Activated CD8-positive, alpha-beta memory T cell treated with anti-CD3 and anti-CD28 coated beads, Interleukin-2, amount 10 ng/mL, durations not matched to agents 7 days and 5 days (primary cell): ENCODE data around the gene STARD10. TPM values are rescaled to one million over a fixed set of nuclear protein-coding genes. Genes with fewer than 3 reads are reported as not detected.

Experiments used
- ATAC-seq: fragments of 150-1000 bp; cut with Tn5 transposase; one replicate; pipeline ENCODE4 v1.10.0; 2021; ENCODE audit warnings: moderate library complexity
- CTCF ChIA-PET: fragments of 350-600 bp; sonication (Branson Sonifier 250); formaldehyde crosslinking; loops from one replicate; lab custom pipeline; 2021; ENCODE audit warnings: antibody characterized with exemption; lab: Charles Lee
- DNase-seq: peaks from one replicate; pipeline ENCODE4 v3.0.0-alpha.2; 2020
- H3K27ac Mint-ChIP-seq: one replicate; pipeline ENCODE4 v1.8.0; 2021; ENCODE audit warnings: mild to moderate bottlenecking, mixed read lengths
- H3K27me3 Mint-ChIP-seq: one replicate; pipeline ENCODE4 v1.8.0; 2021; ENCODE audit warnings: mixed read lengths
- H3K36me3 Mint-ChIP-seq: one replicate; pipeline ENCODE4 v1.8.0; 2021; ENCODE audit warnings: mild to moderate bottlenecking, mixed read lengths
- H3K4me1 Mint-ChIP-seq: one replicate; pipeline ENCODE4 v1.8.0; 2021; ENCODE audit warnings: mixed read lengths
- H3K4me3 Mint-ChIP-seq: one replicate; pipeline ENCODE4 v1.8.0; 2021; ENCODE audit warnings: mild to moderate bottlenecking, moderate library complexity, mixed read lengths
- H3K9me3 Mint-ChIP-seq: one replicate; pipeline ENCODE4 v1.8.0; 2022; ENCODE audit warnings: low read depth, mixed read lengths
- total RNA-seq, 2 experiments: library from RNA; stranded (reverse); gene quantifications; one replicate each; pipeline ENCODE4 v1.2.3, GENCODE V29; 2021

The STARD10 gene, protein sequence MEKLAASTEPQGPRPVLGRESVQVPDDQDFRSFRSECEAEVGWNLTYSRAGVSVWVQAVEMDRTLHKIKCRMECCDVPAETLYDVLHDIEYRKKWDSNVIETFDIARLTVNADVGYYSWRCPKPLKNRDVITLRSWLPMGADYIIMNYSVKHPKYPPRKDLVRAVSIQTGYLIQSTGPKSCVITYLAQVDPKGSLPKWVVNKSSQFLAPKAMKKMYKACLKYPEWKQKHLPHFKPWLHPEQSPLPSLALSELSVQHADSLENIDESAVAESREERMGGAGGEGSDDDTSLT
- total RNA-seq = 10 to 100 TPM in 1 of 2 experiments, 1 to 10 TPM in 1; 8.4 to 18.4 TPM

DNA sequence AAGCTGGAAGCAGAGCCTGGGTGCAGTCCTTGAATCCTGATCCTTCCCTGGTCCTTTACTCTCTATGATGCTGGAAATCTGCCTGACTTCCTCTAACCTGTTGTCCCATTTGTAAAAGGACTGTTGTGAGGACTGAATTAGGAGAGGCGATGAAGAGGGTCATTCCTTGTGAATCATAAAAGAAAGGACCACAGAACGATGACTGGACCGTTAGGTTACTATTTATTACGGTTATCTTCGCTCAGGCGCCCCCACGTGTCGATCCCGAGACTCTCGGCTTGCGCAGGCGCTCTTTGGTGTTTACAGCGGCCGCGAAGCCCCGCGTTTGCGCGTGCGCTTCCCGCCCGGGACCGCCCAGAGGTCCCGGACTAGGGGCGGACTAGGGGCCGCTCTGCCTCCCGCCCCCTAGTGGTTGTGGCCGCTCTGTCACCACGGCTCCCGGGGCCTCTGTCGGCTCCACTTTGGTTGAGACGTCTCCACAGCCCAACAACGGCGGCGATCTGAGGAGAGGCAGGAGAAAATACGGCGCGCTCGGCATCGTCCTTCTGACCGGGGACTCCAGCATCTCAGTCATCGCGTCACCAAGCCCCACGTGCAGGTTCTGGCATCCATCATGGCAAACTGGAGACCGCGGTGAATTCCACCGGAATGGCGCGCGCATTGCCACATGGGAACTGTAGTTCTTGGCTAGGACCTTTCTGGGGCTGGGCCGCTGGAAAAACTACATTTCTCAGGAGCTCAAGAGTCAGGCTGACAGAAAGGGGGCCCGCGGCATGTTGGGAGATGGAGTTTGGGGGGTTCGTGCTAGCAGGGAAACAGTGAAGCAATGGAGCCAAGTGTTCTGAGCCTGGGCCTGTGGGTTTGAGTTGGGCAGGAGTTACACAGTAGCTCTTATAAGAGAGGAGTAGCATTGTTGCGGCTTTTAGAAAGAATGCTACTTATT lies at the start of gene STARD10:
Gene STARD10 (minus strand): TSS at position 623 of the 943 bp plus-strand sequence. CDS start 12,866 bp downstream, outside the sequence.
- Mint-ChIP-seq H3K27ac (peak within 1 kb of the TSS; percentile 98), H3K27me3 (no peaks in the 10 kb centered on the region), H3K36me3 (no peaks in the 10 kb centered on the region), H3K4me1 (peaks cover 24% of the 10 kb centered on the region), H3K4me3 (peak within 1 kb of the TSS; percentile 87), H3K9me3 (no peaks in the 10 kb centered on the region)
- CTCF ChIA-PET = interaction anchor here (0.6 to 4.7 kb wide), 31 partner anchors 9 to 385 kb away, joined by 3 to 121 read pairs (median 4); partner anchors contain the start of genes ARAP1, ATG16L2 and FCHSD2
- ATAC-seq = peak; percentile 97
- peak; percentile 96 for DNase-seq

- no peaks in the 10 kb centered on the region for H3K9me3 Mint-ChIP-seq
- peaks cover 8% of the 10 kb centered on the region for H3K4me1 Mint-ChIP-seq
- H3K27me3 Mint-ChIP-seq = no peaks in the 10 kb centered on the region
- H3K36me3 Mint-ChIP-seq = peaks cover 34% of the 10 kb centered on the region
- DNase-seq (no peak), ATAC-seq (no peak)
- H3K4me3 Mint-ChIP-seq = no peak overlapping the region
- H3K27ac Mint-ChIP-seq = no peak overlapping the region
- CTCF ChIA-PET = no interaction called here
Observed at GRCh38 chr11:72842653-72843330, 48.9 kb upstream of the STARD10 start.

GRCh38 chr11:72842126-72842525 lies 48.3 kb upstream of the STARD10 start:
- Mint-ChIP-seq H3K4me1 (peaks cover 8% of the 10 kb centered on the region), H3K9me3 (no peaks in the 10 kb centered on the region), H3K4me3 (no peak overlapping the region), H3K27me3 (no peaks in the 10 kb centered on the region), H3K36me3 (peaks cover 33% of the 10 kb centered on the region), H3K27ac (no peak overlapping the region)
- CTCF ChIA-PET = no interaction called here
- DNase-seq (no peak), ATAC-seq (no peak)

GRCh38 chr11:72841397-72841796 lies 47.5 kb upstream of the STARD10 start:
- H3K4me1 Mint-ChIP-seq = peaks cover 8% of the 10 kb centered on the region
- no peak overlapping the region for H3K4me3 Mint-ChIP-seq
- no peak overlapping the region for H3K27ac Mint-ChIP-seq
- ATAC-seq (no peak), DNase-seq (no peak)
- no peaks in the 10 kb centered on the region for H3K27me3 Mint-ChIP-seq
- CTCF ChIA-PET = interaction anchor here (1.2 to 2.4 kb wide), 2 partner anchors 10 to 337 kb away, joined by 5 to 12 read pairs; no protein-coding TSS in a partner anchor
- H3K36me3 Mint-ChIP-seq = peaks cover 32% of the 10 kb centered on the region
- H3K9me3 Mint-ChIP-seq = no peaks in the 10 kb centered on the region

DNA sequence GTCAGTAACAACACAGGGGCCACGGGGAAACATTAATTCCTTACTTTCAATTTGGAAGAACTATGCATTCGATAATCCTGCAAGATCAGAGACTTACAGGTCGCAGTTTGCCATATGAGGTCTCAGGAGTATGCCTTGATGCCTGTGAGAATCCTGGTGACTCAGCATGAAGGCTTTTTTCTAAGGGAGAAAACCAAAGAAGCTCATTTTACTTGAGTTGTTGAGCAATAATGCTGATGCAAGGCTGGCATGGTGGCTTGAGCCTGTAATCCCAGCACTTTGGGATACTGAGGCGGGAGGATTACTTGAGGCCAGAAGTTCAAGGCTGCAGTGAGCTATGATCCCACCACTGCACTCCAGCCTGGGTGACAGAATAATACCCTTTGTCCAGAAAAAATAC lies 46.9 kb upstream of the STARD10 start:
- H3K27me3 Mint-ChIP-seq = no peaks in the 10 kb centered on the region
- DNase-seq (no peak), ATAC-seq (no peak)
- no peak overlapping the region for H3K4me3 Mint-ChIP-seq
- peaks cover 8% of the 10 kb centered on the region for H3K4me1 Mint-ChIP-seq
- CTCF ChIA-PET = interaction anchor here (0.8 to 2.4 kb wide), 3 partner anchors 9 to 338 kb away, joined by 3 to 12 read pairs (median 5); no protein-coding TSS in a partner anchor
- H3K36me3 Mint-ChIP-seq = peaks cover 31% of the 10 kb centered on the region
- H3K9me3 Mint-ChIP-seq = no peaks in the 10 kb centered on the region
- H3K27ac Mint-ChIP-seq = no peak overlapping the region

- Mint-ChIP-seq H3K36me3 (peaks cover 32% of the 10 kb centered on the region), H3K27me3 (no peaks in the 10 kb centered on the region), H3K27ac (no peak overlapping the region), H3K4me1 (peaks cover 23% of the 10 kb centered on the region), H3K9me3 (no peaks in the 10 kb centered on the region), H3K4me3 (no peak overlapping the region)
- no peak for DNase-seq
- ATAC-seq = no peak
- CTCF ChIA-PET = interaction anchor here (1.6 to 2.4 kb wide), 2 partner anchors 7 to 304 kb away, joined by 3 to 12 read pairs; partner anchors contain the start of gene FCHSD2
Observed at GRCh38 chr11:72838691-72839305, 45.0 kb upstream of the STARD10 start.

- Mint-ChIP-seq H3K4me3 (no peak overlapping the region), H3K9me3 (no peaks in the 10 kb centered on the region), H3K27ac (peak overlapping the region; percentile 35), H3K27me3 (no peaks in the 10 kb centered on the region), H3K4me1 (peaks cover 25% of the 10 kb centered on the region), H3K36me3 (peaks cover 23% of the 10 kb centered on the region)
- CTCF ChIA-PET = interaction anchor here (0.6 to 1.0 kb wide), 6 partner anchors 8 to 347 kb away, joined by 3 read pairs; no protein-coding TSS in a partner anchor
- ATAC-seq (no peak), DNase-seq (no peak)
Observed at GRCh38 chr11:72836111-72836510, 42.3 kb upstream of the STARD10 start.

DNA sequence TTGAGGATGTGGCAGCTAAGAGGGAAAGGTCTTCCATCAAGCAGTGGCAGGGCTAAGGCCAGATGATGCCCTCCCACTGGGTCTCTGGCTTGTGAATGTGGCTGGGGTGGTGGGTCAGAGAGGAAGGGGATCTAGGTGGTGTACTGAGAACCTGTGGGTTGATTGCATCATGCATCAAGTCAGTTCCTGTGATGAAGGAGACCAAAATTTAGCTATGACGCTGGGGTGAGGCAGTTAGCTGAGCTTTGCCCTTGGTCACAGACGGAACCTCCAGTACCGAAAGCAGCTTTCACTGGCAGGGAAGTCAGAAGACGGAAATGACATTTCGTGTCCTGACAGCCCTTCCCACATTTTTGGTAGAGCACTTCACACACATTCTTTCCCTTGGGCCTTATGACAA lies 41.1 kb upstream of the STARD10 start:
- ATAC-seq = no peak
- CTCF ChIA-PET = no interaction called here
- Mint-ChIP-seq H3K27ac (peak overlapping the region; percentile 63), H3K36me3 (peaks cover 20% of the 10 kb centered on the region), H3K27me3 (no peaks in the 10 kb centered on the region), H3K4me1 (peaks cover 25% of the 10 kb centered on the region), H3K9me3 (no peaks in the 10 kb centered on the region), H3K4me3 (no peak overlapping the region)
- DNase-seq = no peak

DNA sequence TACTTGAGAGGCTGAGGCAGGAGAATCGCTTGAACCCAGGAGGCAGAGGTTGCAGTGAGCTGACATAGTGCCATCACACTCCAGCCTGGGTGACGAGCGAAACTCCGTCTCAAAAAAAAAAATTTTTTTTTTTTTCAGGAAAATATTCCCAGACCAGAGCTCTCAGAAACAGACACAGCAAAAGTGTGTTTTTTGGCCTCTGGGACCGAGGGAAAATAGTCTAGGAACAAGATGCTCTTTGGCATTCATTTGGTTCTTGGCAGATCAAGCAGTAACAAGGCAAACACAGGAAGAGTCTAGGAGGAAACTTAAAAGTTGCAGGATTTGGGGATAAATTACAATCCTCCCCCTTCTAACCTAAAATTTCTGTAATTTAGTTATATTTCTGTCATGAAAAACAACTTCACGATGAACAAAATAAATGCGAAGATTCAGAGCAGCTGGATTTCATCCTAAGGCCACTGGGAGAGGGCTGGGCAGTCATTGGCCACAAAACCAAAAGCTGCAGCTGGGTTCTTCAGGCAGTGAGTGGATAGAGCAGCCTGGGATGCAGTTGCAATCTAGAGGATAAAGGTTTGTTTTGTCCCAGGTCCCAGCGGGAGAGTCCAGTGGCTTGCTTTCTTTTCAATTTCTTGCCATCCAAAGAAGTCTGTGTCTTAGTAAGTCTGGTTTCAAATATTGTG lies 40.1 kb upstream of the STARD10 start:
- H3K27ac Mint-ChIP-seq = no peak overlapping the region
- H3K27me3 Mint-ChIP-seq = no peaks in the 10 kb centered on the region
- peaks cover 25% of the 10 kb centered on the region for H3K4me1 Mint-ChIP-seq
- no peak for DNase-seq
- CTCF ChIA-PET = interaction anchor here (1.0 to 1.5 kb wide), 4 partner anchors 21 to 343 kb away, joined by 3 to 4 read pairs (median 4); no protein-coding TSS in a partner anchor
- H3K36me3 Mint-ChIP-seq = peaks cover 18% of the 10 kb centered on the region
- no peak overlapping the region for H3K4me3 Mint-ChIP-seq
- ATAC-seq = no peak
- no peaks in the 10 kb centered on the region for H3K9me3 Mint-ChIP-seq

DNA sequence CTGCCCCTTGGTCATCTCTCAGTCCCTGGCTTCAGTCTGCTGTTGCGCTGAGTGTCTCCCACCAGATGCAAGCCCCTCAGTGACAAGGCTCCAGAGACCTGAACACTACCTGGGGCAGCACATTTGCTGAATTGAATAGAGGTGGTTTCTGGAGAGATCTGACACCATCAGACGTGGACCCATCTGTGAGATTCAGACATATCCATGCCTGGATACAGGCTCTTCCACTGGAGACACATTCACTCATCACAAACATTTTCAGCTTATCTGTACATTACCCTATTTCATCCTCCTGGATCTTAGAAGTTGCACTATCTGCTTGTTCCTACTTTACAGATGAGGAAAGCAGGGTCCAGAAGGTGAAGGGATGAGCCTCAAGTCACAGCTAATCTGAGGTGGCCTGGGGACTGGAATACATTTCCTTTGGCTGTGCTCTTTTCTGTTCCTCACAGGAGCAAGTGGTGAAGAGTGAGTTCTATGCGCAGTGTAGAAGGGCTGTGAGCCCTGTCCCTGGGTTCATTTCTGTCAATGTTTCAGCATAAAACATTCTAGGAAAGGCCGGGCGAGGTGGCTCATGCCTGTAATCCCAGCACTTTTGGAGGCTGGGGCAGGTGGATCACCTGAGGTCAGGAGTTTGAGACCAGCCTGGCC lies 39.4 kb upstream of the STARD10 start:
- H3K36me3 Mint-ChIP-seq = peaks cover 20% of the 10 kb centered on the region
- no peak for DNase-seq
- no peak overlapping the region for H3K4me3 Mint-ChIP-seq
- H3K27ac Mint-ChIP-seq = peak overlapping the region; percentile 56
- H3K4me1 Mint-ChIP-seq = peaks cover 27% of the 10 kb centered on the region
- ATAC-seq = no peak
- CTCF ChIA-PET = interaction anchor here (1.0 to 3.4 kb wide), 7 partner anchors 20 to 410 kb away, joined by 3 to 58 read pairs (median 4); no protein-coding TSS in a partner anchor
- H3K9me3 Mint-ChIP-seq = no peaks in the 10 kb centered on the region
- no peaks in the 10 kb centered on the region for H3K27me3 Mint-ChIP-seq

GRCh38 chr11:72832301-72833082 lies 38.6 kb upstream of the STARD10 start:
- ATAC-seq = no peak
- DNase-seq = no peak

More at GRCh38 chr11:72832301-72833082, 38.6 kb upstream of the STARD10 start:
- Mint-ChIP-seq H3K9me3 (no peaks in the 10 kb centered on the region), H3K36me3 (peaks cover 22% of the 10 kb centered on the region), H3K4me3 (no peak overlapping the region), H3K27me3 (no peaks in the 10 kb centered on the region), H3K4me1 (peaks cover 29% of the 10 kb centered on the region), H3K27ac (peak overlapping the region; percentile 56)
- CTCF ChIA-PET = interaction anchor here (0.5 to 3.4 kb wide), 22 partner anchors 8 to 503 kb away, joined by 3 to 58 read pairs (median 4); partner anchors contain the start of gene FCHSD2
